ENCODE results near the gene ATP1B1. TPM values are rescaled to one million over a fixed set of nuclear protein-coding genes. Genes with fewer than 3 reads are reported as not detected.

ATP1B1 gene
- total and polyA plus RNA-seq, 2 of the 13 experiments (the other 11 are each of a cell fraction or from before 2014, with no cell fraction given): 134 to 135 TPM

GRCh38 chr1:169109561-169110134, 3.2 kb downstream of the ATP1B1 start (continued):
- TF ChIP-seq ATF2 (CRISPR knock-in tag; IDR thresholded peaks at IDR 0.05): peak; percentile 85
- TF ChIP-seq LRRFIP1 (CRISPR knock-in tag; conservative IDR thresholded peaks at IDR 0.05): no peak
- no peak for TF ChIP-seq SETDB1 (CRISPR knock-in tag; IDR thresholded peaks at IDR 0.05; ENCODE audit: borderline replicate concordance)
- TF ChIP-seq ZBTB4 (CRISPR knock-in tag; IDR thresholded peaks at IDR 0.05; ENCODE audit: borderline replicate concordance): no peak
- TF ChIP-seq POLR2A (IDR thresholded peaks at IDR 0.05; ENCODE audit: insufficient read depth in 1 of 2, low read depth in 2 of 2, low read length in 2 of 2): peak; percentile 49 to 62; a peak in 2 of 4 replicates
- no peak for TF ChIP-seq SALL1 (CRISPR knock-in tag; IDR thresholded peaks at IDR 0.05)
- no peak for TF ChIP-seq MBNL3 (CRISPR knock-in tag; conservative IDR thresholded peaks at IDR 0.05)
- peak; percentile 56; the same call in 1 of the 2 replicates for TF ChIP-seq KDM4B (CRISPR knock-in tag; IDR thresholded peaks at IDR 0.05)
- TF ChIP-seq RXRB (CRISPR knock-in tag; IDR thresholded peaks at IDR 0.05; ENCODE audit: borderline replicate concordance): peak; percentile 54; the same call in 1 of the 2 replicates
- peak; percentile 73 for TF ChIP-seq TCF7 (IDR thresholded peaks at IDR 0.05; ENCODE audit: low read depth)
- TF ChIP-seq, protein P1, sequence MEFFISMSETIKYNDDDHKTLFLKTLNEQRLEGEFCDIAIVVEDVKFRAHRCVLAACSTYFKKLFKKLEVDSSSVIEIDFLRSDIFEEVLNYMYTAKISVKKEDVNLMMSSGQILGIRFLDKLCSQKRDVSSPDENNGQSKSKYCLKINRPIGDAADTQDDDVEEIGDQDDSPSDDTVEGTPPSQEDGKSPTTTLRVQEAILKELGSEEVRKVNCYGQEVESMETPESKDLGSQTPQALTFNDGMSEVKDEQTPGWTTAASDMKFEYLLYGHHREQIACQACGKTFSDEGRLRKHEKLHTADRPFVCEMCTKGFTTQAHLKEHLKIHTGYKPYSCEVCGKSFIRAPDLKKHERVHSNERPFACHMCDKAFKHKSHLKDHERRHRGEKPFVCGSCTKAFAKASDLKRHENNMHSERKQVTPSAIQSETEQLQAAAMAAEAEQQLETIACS (CRISPR knock-in tag; IDR thresholded peaks at IDR 0.05): no peak
- TF ChIP-seq NR2F6 (IDR thresholded peaks at IDR 0.05): no peak; the same call in 1 of the 2 replicates
- peak; percentile 43 for TF ChIP-seq NR2F6 (CRISPR knock-in tag; IDR thresholded peaks at IDR 0.05)
- TF ChIP-seq ZFY (CRISPR knock-in tag; IDR thresholded peaks at IDR 0.05): no peak; the same call in 1 of the 2 replicates
- TF ChIP-seq, protein P2, sequence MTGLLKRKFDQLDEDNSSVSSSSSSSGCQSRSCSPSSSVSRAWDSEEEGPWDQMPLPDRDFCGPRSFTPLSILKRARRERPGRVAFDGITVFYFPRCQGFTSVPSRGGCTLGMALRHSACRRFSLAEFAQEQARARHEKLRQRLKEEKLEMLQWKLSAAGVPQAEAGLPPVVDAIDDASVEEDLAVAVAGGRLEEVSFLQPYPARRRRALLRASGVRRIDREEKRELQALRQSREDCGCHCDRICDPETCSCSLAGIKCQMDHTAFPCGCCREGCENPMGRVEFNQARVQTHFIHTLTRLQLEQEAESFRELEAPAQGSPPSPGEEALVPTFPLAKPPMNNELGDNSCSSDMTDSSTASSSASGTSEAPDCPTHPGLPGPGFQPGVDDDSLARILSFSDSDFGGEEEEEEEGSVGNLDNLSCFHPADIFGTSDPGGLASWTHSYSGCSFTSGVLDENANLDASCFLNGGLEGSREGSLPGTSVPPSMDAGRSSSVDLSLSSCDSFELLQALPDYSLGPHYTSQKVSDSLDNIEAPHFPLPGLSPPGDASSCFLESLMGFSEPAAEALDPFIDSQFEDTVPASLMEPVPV (CRISPR knock-in tag; IDR thresholded peaks at IDR 0.05): no peak
- TF ChIP-seq PRMT3 (CRISPR knock-in tag; IDR thresholded peaks at IDR 0.05; ENCODE audit: borderline replicate concordance, low read depth): no peak
- TF ChIP-seq ERF (CRISPR knock-in tag; IDR thresholded peaks at IDR 0.05): no peak; the same call in 1 of the 2 replicates
- peak; percentile 99 for TF ChIP-seq ZNF710 (CRISPR knock-in tag; IDR thresholded peaks at IDR 0.05; ENCODE audit: borderline replicate concordance)
